ENCODE measurements around the gene SPATA24. TPM values are rescaled to one million over a fixed set of nuclear protein-coding genes. Genes with fewer than 3 reads are reported as not detected.
A peak's percentile ranks its signal among the peaks of the same experiment; 100 is the strongest.

SPATA24 gene
- total and polyA plus RNA-seq, 12 donors = 4.6 to 124 (median 10.3) TPM

GRCh38 chr5:139403418-139403786 lies 487 bp downstream of the SPATA24 start:
- H3K27me3 ChIP-seq = no peaks in the 10 kb centered on the region
- 14 to 21% (median 16%) methylated on average over 5 to 7 of the region's 7 CpGs for WGBS, 4 donors
- peak overlapping the region in 2 of 4 donors; percentile 33 to 58 for H3K4me3 ChIP-seq
- TF ChIP-seq POLR2A (IDR thresholded peaks at IDR 0.05) (no peak), CTCF (IDR thresholded peaks at IDR 0.05) (no peak)
- intact Hi-C loops (cut with DNase I) = no loop called here
- H3K9me3 ChIP-seq (replicated peaks in 1 of 3) = no peaks in the 10 kb centered on the region
- peaks cover 4 to 14% of the 10 kb centered on the region in 2 donors for H3K4me1 ChIP-seq (replicated peaks in 1 of 2)
- DNase-seq = no peak
- peak overlapping the region; percentile 74 to 98 (median 93) for H3K27ac ChIP-seq
- H3K36me3 ChIP-seq (replicated peaks in 1 of 2) = no peaks in the 10 kb centered on the region

- no peak overlapping the region for H3K4me3 ChIP-seq
- H3K4me1 ChIP-seq (replicated peaks in 1 of 2) = peaks cover 4 to 14% of the 10 kb centered on the region in 2 donors
- DNase-seq = peak in 4 of 7 donors; percentile 24 to 64 (median 35)
- WGBS, 4 donors = 61 to 71% (median 67%) methylated on average over 6 to 7 of the region's 7 CpGs
- no peaks in the 10 kb centered on the region for H3K36me3 ChIP-seq (replicated peaks in 1 of 2)
- intact Hi-C loops (cut with DNase I) = no loop called here
- TF ChIP-seq CTCF (IDR thresholded peaks at IDR 0.05) = peak in 3 of 6 experiments; percentile 22 to 32 (median 29)
- TF ChIP-seq POLR2A (IDR thresholded peaks at IDR 0.05) = no peak
- no peaks in the 10 kb centered on the region for H3K27me3 ChIP-seq
- H3K27ac ChIP-seq = peak overlapping the region in 1 of 5 donors; percentile 98
- H3K9me3 ChIP-seq (replicated peaks in 1 of 3) = no peaks in the 10 kb centered on the region
These were observed 1.2 kb downstream of the SPATA24 start for GRCh38 chr5:139402561-139403158.

- H3K27me3 ChIP-seq = no peaks in the 10 kb centered on the region
- DNase-seq = no peak
- no peaks in the 10 kb centered on the region for H3K36me3 ChIP-seq (replicated peaks in 1 of 2)
- no peak overlapping the region for H3K4me3 ChIP-seq
- intact Hi-C loops (cut with DNase I) = no loop called here
- no peak for TF ChIP-seq CTCF (IDR thresholded peaks at IDR 0.05)
- no peak for TF ChIP-seq POLR2A (IDR thresholded peaks at IDR 0.05)
- H3K4me1 ChIP-seq (replicated peaks in 1 of 2) = peaks cover 4 to 14% of the 10 kb centered on the region in 2 donors
- 92 to 94% (median 93%) methylated on average over 8 to 10 of the region's 10 CpGs for WGBS, 4 donors
- H3K27ac ChIP-seq = no peak overlapping the region
- H3K9me3 ChIP-seq (replicated peaks in 1 of 3) = no peaks in the 10 kb centered on the region
These were observed 2.3 kb downstream of the SPATA24 start for GRCh38 chr5:139401546-139401945.

GRCh38 chr5:139399501-139400121 lies 4.3 kb downstream of the SPATA24 start:
- WGBS, 4 donors = 83 to 91% (median 87%) methylated on average over 6 of the region's 6 CpGs
- no peaks in the 10 kb centered on the region for H3K36me3 ChIP-seq (replicated peaks in 1 of 2)
- intact Hi-C loops (cut with DNase I) = no loop called here
- no peaks in the 10 kb centered on the region for H3K27me3 ChIP-seq
- no peak overlapping the region for H3K27ac ChIP-seq
- TF ChIP-seq POLR2A (IDR thresholded peaks at IDR 0.05) (no peak), CTCF (IDR thresholded peaks at IDR 0.05) (no peak)
- peaks cover 11 to 27% of the 10 kb centered on the region in 2 donors for H3K4me1 ChIP-seq (replicated peaks in 1 of 2)
- no peaks in the 10 kb centered on the region for H3K9me3 ChIP-seq (replicated peaks in 1 of 3)
- H3K4me3 ChIP-seq = no peak overlapping the region
- DNase-seq = no peak
